Gastrocnemius medialis (tissue), 4 donors: ENCODE results near the gene PCNX3. TPM values are rescaled to one million over a fixed set of nuclear protein-coding genes. Genes with fewer than 3 reads are reported as not detected.
A peak's percentile ranks its signal among the peaks of the same experiment; 100 is the strongest.

Experiments used
- ATAC-seq, 2 donors: fragments of 150-250 bp; one replicate each; pipeline ENCODE4 v1.9.1; 2016
- DNase-seq, 2 donors: peaks; one replicate each; pipeline ENCODE4 v3.0.0-alpha.2; 2019
- H3K27ac ChIP-seq, 4 donors: fragments of 200-600 bp; sonication (generic); 1 replicate in 1 of 4; 2 replicates in 3 of 4; pipeline ENCODE4 v1.5.1; 2016 to 2018; ENCODE audit warnings: mild to moderate bottlenecking in 2 of 4, moderate library complexity in 1 of 4
- H3K27me3 ChIP-seq, 3 donors: fragments of 200-600 bp; sonication (generic) in 2 of 3; 1 replicate in 1 of 3; 2 replicates in 2 of 3; pipeline versions ENCODE4 v1.5.1 to v1.6.0; 2016 to 2019; ENCODE audit warnings: mild to moderate bottlenecking in 1 of 3, moderate library complexity in 1 of 3
- H3K36me3 ChIP-seq, 2 donors: fragments of 200-600 bp; sonication (generic) in 1 of 2; one replicate each; pipeline ENCODE4 v1.5.1; 2017 to 2018
- H3K4me1 ChIP-seq, 2 donors: fragments of 200-600 bp; sonication (generic) in 1 of 2; one replicate each; pipeline ENCODE4 v1.5.1; 2016 to 2017; ENCODE audit warnings: mild to moderate bottlenecking in 2 of 2
- H3K4me3 ChIP-seq, 4 donors: fragments of 200-600 bp; sonication (generic) in 3 of 4; 1 replicate in 1 of 4; 2 replicates in 3 of 4; pipeline ENCODE4 v1.5.1; 2016 to 2019; ENCODE audit warnings: mild to moderate bottlenecking in 2 of 4
- H3K9me3 ChIP-seq, 3 donors: fragments of 200-600 bp; sonication (generic) in 2 of 3; 1 replicate in 1 of 3; 2 replicates in 2 of 3; pipeline ENCODE4 v1.5.1; 2016 to 2019
- POLR2A ChIP-seq, 2 donors: fragments of 450-650 bp; IDR thresholded peaks; one replicate each; pipeline ENCODE4 v1.6.1; 2017; ENCODE audit warnings: antibody characterized with exemption in 2 of 2, mild to moderate bottlenecking in 2 of 2, moderate library complexity in 2 of 2
- in situ Hi-C, 4 donors: fragments of 200-750 bp; cut with MboI; loops; one replicate each; pipeline versions ENCODE4 v1.15.0 to v1.8.0; 2017; ENCODE audit warnings: low sequenced_read_pairs in 4 of 4
- intact Hi-C: fragments of 100-400 bp; cut with DNase I; formaldehyde crosslinking; loops from one replicate; pipeline ENCODE4 v1.15.1; 2023; ENCODE audit warnings: low total_unique reads
- total RNA-seq, 4 donors: library from RNA; depleted of rRNA; stranded (reverse); fragments of >200 nt; gene quantifications; one replicate each; pipeline versions ENCODE4 v1.1.0 to v1.2.3, GENCODE V29; 2016
- TF ChIP-seq, protein P1 (sequence below), 5 experiments: fragments of 450-650 bp in 3 of 5; fragments of 200-600 bp in 2 of 5; sonication (generic) in 2 of 5; IDR thresholded peaks in 4 of 5; conservative IDR thresholded peaks in 1 of 5; 1 replicate in 4 of 5; 2 replicates in 1 of 5; pipeline ENCODE4 v1.5.1; 2016 to 2019; ENCODE audit warnings: antibody characterized with exemption in 5 of 5, mild to moderate bottlenecking in 3 of 5, moderate library complexity in 3 of 5

Gene PCNX3
- total RNA-seq, 4 donors from 2014 or later, result 7.6 to 15.6 (median 13.1) TPM

GRCh38 chr11:65571940-65572339 is 43.6 kb upstream of the PCNX3 start:
- intact Hi-C loops (loop anchor here (2.0 to 5.0 kb wide), 2 partner anchors 100 to 151 kb away; no protein-coding TSS in a partner anchor), in situ Hi-C loops (no loop called here)
- no peak for DNase-seq
- Histone ChIP-seq H3K4me3 (peak overlapping the region; percentile 84 to 99 (median 95)), H3K36me3 (peaks cover 0 to 3% of the 10 kb centered on the region in 2 donors), H3K27ac (peak overlapping the region; percentile 100), H3K9me3 (no peaks in the 10 kb centered on the region), H3K4me1 (peaks cover 56 to 71% of the 10 kb centered on the region in 2 donors), H3K27me3 (no peaks in the 10 kb centered on the region)
- TF ChIP-seq, protein P1, sequence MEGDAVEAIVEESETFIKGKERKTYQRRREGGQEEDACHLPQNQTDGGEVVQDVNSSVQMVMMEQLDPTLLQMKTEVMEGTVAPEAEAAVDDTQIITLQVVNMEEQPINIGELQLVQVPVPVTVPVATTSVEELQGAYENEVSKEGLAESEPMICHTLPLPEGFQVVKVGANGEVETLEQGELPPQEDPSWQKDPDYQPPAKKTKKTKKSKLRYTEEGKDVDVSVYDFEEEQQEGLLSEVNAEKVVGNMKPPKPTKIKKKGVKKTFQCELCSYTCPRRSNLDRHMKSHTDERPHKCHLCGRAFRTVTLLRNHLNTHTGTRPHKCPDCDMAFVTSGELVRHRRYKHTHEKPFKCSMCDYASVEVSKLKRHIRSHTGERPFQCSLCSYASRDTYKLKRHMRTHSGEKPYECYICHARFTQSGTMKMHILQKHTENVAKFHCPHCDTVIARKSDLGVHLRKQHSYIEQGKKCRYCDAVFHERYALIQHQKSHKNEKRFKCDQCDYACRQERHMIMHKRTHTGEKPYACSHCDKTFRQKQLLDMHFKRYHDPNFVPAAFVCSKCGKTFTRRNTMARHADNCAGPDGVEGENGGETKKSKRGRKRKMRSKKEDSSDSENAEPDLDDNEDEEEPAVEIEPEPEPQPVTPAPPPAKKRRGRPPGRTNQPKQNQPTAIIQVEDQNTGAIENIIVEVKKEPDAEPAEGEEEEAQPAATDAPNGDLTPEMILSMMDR (IDR thresholded peaks at IDR 0.05 in 4 of 5, conservative IDR thresholded peaks at IDR 0.05 in 1 of 5), result peak; percentile 20 to 52 (median 41)
- no peak for TF ChIP-seq POLR2A (IDR thresholded peaks at IDR 0.05)
- ATAC-seq, result no peak

DNA sequence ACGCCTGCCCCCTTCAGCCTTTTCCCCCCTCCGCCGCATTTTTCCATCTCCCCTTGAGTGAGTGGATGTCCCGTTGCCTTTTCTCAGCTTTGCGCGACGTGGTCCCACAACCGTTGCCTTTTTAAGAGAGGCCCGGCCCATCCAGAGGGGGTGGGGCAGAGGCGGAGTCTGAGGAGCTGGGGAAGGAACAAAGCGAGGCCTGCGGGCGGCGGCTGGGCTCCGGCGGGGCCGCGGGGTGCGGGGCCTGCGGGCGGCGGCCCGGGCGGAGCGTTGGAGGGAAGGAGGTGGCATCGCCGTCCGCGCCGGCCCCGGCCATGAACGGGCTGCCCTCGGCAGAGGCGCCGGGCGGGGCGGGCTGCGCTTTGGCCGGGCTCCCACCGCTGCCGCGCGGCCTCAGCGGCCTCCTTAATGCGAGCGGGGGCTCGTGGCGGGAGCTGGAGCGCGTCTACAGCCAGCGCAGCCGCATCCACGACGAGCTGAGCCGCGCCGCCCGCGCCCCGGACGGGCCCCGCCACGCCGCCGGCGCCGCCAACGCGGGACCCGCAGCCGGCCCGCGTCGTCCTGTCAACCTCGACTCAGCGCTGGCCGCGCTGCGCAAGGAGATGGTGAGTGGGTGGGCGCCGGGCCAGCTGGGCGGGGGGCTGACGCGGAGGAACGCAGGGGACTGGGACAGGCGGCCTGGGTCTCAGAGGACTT is 43.1 kb upstream of the PCNX3 start, which contains the start of gene FAM89B:
Gene FAM89B (plus strand): TSS at position 183 of the 696 bp plus-strand sequence. CDS start 132 bp downstream, at position 315.
- Histone ChIP-seq H3K4me3 (peak within 1 kb of the TSS; percentile 84 to 99 (median 95)), H3K27ac (peak within 1 kb of the TSS; percentile 100), H3K27me3 (no peaks in the 10 kb centered on the region), H3K4me1 (peaks cover 62 to 75% of the 10 kb centered on the region in 2 donors), H3K9me3 (no peaks in the 10 kb centered on the region), H3K36me3 (peaks cover 0 to 3% of the 10 kb centered on the region in 2 donors)
- TF ChIP-seq, protein P1 (IDR thresholded peaks at IDR 0.05 in 4 of 5, conservative IDR thresholded peaks at IDR 0.05 in 1 of 5), result peak in 1 of 5 experiments; percentile 27
- peak; percentile 82 to 85 for TF ChIP-seq POLR2A (IDR thresholded peaks at IDR 0.05)
- intact Hi-C loops (loop anchor here (5.0 kb wide), 1 partner anchor 100 kb away; no protein-coding TSS in a partner anchor), in situ Hi-C loops (no loop called here)
- DNase-seq (peak; percentile 81 to 88), ATAC-seq (peak; percentile 17 to 25)

- TF ChIP-seq POLR2A (IDR thresholded peaks at IDR 0.05), result peak in 1 of 2 donors; percentile 6
- TF ChIP-seq, protein P1 (IDR thresholded peaks at IDR 0.05 in 4 of 5, conservative IDR thresholded peaks at IDR 0.05 in 1 of 5), result no peak
- in situ Hi-C loops (no loop called here), intact Hi-C loops (loop anchor here (1.0 to 5.0 kb wide), 3 partner anchors 15 to 101 kb away; no protein-coding TSS in a partner anchor)
Measured at GRCh38 chr11:65573391-65574079, 42.0 kb upstream of the PCNX3 start.

DNA sequence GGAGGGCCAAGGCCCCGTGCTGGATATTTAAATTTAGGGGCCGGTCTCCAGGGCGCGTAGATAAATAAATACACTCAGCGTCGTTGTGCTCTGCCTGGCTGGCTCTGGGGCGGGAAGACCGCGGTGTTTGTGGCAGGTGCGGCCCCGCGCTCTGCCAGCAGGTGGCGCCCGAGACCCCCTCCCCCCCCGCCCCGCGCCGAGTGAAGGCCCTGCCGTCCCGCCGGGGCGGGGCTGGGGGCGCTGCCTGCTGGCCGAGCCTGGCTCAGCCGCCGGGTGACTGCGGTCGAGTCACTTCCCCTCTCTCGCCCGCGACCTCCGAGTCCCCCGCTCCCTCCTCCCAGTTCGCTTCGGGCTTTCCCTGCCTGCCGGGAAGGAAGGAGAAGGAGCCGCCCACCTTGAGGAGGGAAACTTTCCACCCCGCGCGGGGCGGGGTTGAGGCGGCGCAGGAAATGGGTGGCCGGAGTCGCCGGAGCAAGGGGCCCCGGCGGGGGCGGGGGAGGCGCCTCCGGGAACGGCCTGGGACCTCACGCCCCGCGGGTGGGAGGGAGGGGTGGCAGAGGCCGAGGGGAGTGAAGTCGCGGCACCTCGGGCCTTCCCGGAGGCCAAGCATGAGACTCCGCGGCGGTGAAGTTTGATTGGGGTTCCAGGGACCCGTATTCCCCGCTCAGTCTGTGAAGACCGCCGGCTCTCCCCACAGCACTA is 41.3 kb upstream of the PCNX3 start:
- Histone ChIP-seq H3K36me3 (peaks cover 0 to 4% of the 10 kb centered on the region in 2 donors), H3K4me1 (peaks cover 67 to 77% of the 10 kb centered on the region in 2 donors)

More at GRCh38 chr11:65573391-65574079, 42.0 kb upstream of the PCNX3 start:
- Histone ChIP-seq H3K27me3 (no peaks in the 10 kb centered on the region), H3K9me3 (no peaks in the 10 kb centered on the region), H3K27ac (peak overlapping the region; percentile 100), H3K4me3 (peak overlapping the region; percentile 64 to 97 (median 76)), H3K4me1 (peaks cover 67 to 77% of the 10 kb centered on the region in 2 donors), H3K36me3 (peaks cover 0 to 3% of the 10 kb centered on the region in 2 donors)
- ATAC-seq, result no peak
- peak; percentile 68 to 85 for DNase-seq

More for the DNA sequence above, 41.3 kb upstream of the PCNX3 start:
- peak; percentile 78 to 85 for DNase-seq
- peak; percentile 52 to 57 for TF ChIP-seq POLR2A (IDR thresholded peaks at IDR 0.05)
- TF ChIP-seq, protein P1 (IDR thresholded peaks at IDR 0.05 in 4 of 5, conservative IDR thresholded peaks at IDR 0.05 in 1 of 5), result peak; percentile 84 to 99 (median 97)
- in situ Hi-C loops (no loop called here), intact Hi-C loops (loop anchor here (1.0 to 5.0 kb wide), 3 partner anchors 14 to 102 kb away; no protein-coding TSS in a partner anchor)
- Histone ChIP-seq H3K27me3 (no peaks in the 10 kb centered on the region), H3K4me3 (peak overlapping the region; percentile 64 to 97 (median 76)), H3K9me3 (no peaks in the 10 kb centered on the region), H3K27ac (peak overlapping the region; percentile 100)
- peak; percentile 6 to 13 for ATAC-seq
